Cardiac muscle cell (in vitro differentiated cells and primary cell): ENCODE data around the gene ZYX. TPM values are rescaled to one million over a fixed set of nuclear protein-coding genes. Genes with fewer than 3 reads are reported as not detected.
A peak's percentile ranks its signal among the peaks of the same experiment; 100 is the strongest.
"Not testable (repeated sequence)": the region's sequence is repeated elsewhere in the genome, so short reads cannot be mapped to it uniquely, and the experiment has no call there.

Experiments
- DNase-seq, 2 donors: peaks; one replicate each; pipeline versions ENCODE4 v3.0.0 to v3.0.0-alpha.2; 2010 to 2017; ENCODE audit warnings: low read depth in 1 of 2, low spot score in 1 of 2
- H3K27ac ChIP-seq: fragments of 200-600 bp; sonication (generic); 2 replicates; pipeline ENCODE4 v1.5.1; 2016
- H3K27me3 ChIP-seq: fragments of 200-600 bp; sonication (generic); 2 replicates; pipeline ENCODE4 v1.6.0; 2016; ENCODE audit warnings: control low read depth
- H3K36me3 ChIP-seq: fragments of 200-600 bp; sonication (generic); 2 replicates; pipeline ENCODE4 v1.5.1; 2016; ENCODE audit warnings: control low read depth
- H3K4me1 ChIP-seq: fragments of 200-600 bp; sonication (generic); 2 replicates; pipeline ENCODE4 v1.8.1; 2017; ENCODE audit warnings: low read depth, mild to moderate bottlenecking, mixed run types
- H3K4me3 ChIP-seq: fragments of 200-600 bp; sonication (generic); 2 replicates; pipeline ENCODE4 v1.5.1; 2016; ENCODE audit warnings: mild to moderate bottlenecking
- H3K9me3 ChIP-seq: fragments of 200-600 bp; sonication (generic); 2 replicates; pipeline ENCODE4 v1.5.1; 2017; ENCODE audit warnings: low read depth, mild to moderate bottlenecking, control low read depth
- polyA plus RNA-seq: library from polyadenylated mRNA; unstranded; fragments of >200 nt; fragmentation: Nextera tagmentation; extraction: Ambion mirVana; gene quantifications from 2 replicates; pipeline ENCODE4 v1.2.1, GENCODE V29; 2016
- total RNA-seq: library from RNA; depleted of rRNA; stranded (reverse); fragments of >200 nt; gene quantifications from 2 replicates; pipeline ENCODE4 v1.2.3, GENCODE V29; 2016
- TF ChIP-seq, protein P1 (sequence below): IDR thresholded peaks from 2 replicates; pipeline ENCODE4 v1.5.1; 2012; ENCODE audit warnings: low read depth, mild to moderate bottlenecking, low read length

ZYX gene
- total and polyA plus RNA-seq, 2 experiments from 2014 or later, result 57.2 to 98.4 TPM

DNA sequence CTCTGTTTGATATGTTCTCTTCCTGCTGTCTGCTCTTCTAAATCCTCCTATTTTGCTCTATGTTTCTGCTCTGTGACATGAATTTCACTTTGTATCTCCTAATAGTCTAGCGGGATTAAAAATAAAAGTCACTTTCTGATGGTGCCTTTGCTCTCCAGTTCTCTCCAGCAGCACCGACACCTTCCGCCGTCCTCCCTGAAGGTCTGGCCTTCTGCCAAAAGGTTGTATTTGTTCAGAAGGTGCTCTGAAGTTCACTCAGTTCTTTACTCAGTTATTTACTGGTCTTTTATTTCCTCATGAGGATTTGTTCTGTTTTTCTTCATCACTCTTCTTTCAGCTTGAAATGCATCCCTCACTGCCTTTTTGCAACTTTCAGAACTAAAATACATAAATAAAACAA is 38.7 kb downstream of the ZYX start:
- Histone ChIP-seq H3K4me3 (no peak overlapping the region), H3K27ac (no peak overlapping the region), H3K9me3 (no peaks in the 10 kb centered on the region), H3K27me3 (no peaks in the 10 kb centered on the region), H3K4me1 (no peaks in the 10 kb centered on the region), H3K36me3 (no peaks in the 10 kb centered on the region)
- DNase-seq, result peak in 1 of 2 donors; percentile 32
- TF ChIP-seq, protein P1, sequence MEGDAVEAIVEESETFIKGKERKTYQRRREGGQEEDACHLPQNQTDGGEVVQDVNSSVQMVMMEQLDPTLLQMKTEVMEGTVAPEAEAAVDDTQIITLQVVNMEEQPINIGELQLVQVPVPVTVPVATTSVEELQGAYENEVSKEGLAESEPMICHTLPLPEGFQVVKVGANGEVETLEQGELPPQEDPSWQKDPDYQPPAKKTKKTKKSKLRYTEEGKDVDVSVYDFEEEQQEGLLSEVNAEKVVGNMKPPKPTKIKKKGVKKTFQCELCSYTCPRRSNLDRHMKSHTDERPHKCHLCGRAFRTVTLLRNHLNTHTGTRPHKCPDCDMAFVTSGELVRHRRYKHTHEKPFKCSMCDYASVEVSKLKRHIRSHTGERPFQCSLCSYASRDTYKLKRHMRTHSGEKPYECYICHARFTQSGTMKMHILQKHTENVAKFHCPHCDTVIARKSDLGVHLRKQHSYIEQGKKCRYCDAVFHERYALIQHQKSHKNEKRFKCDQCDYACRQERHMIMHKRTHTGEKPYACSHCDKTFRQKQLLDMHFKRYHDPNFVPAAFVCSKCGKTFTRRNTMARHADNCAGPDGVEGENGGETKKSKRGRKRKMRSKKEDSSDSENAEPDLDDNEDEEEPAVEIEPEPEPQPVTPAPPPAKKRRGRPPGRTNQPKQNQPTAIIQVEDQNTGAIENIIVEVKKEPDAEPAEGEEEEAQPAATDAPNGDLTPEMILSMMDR, result no peak

DNA sequence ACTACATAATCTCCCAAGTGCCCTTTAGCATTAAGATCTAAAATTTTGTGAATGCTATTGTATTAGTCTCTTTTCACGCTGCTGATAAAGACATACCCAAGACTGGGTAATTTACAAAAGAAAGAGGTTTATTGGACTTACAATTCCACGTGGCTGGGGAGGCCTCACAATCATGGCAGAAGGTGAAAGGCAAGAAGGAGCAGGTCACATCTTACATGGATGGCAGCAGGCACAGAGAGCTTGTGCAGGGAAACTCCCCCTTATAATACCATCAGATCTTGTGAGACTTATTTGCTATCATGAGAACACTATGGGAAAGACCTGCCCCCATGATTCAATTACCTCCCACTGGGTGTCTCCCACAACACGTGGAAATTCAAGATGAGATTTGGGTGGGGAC is 39.5 kb downstream of the ZYX start:
- H3K9me3 ChIP-seq, H3K4me3 ChIP-seq, H3K27me3 ChIP-seq, H3K36me3 ChIP-seq, DNase-seq, H3K27ac ChIP-seq, H3K4me1 ChIP-seq: not testable (repeated sequence)

DNA sequence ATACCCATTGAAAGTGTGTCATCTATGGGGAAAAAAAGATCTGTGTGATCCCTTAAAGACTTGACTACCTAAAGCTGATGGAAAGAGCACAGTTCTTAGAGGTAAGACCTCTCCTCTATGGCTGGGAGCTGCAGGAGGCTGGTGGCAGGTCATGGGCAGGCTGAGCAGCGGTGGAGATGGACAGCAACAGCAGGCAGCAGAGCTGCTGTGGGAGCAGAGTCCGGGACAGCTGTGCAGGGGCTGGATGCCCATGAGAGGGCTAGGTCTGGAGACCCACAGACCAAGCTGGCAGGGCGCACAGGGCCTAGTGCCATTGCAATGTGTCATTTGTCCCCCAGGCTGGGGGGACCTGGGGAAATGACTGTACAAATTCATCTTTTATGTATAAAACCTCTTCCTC is 40.9 kb downstream of the ZYX start:
- H3K36me3 ChIP-seq, result no peaks in the 10 kb centered on the region
- DNase-seq, result no peak
- H3K9me3 ChIP-seq, result no peaks in the 10 kb centered on the region
- no peaks in the 10 kb centered on the region for H3K4me1 ChIP-seq
- TF ChIP-seq, protein P1, result no peak
- no peak overlapping the region for H3K4me3 ChIP-seq
- no peak overlapping the region for H3K27ac ChIP-seq
- no peaks in the 10 kb centered on the region for H3K27me3 ChIP-seq

DNA sequence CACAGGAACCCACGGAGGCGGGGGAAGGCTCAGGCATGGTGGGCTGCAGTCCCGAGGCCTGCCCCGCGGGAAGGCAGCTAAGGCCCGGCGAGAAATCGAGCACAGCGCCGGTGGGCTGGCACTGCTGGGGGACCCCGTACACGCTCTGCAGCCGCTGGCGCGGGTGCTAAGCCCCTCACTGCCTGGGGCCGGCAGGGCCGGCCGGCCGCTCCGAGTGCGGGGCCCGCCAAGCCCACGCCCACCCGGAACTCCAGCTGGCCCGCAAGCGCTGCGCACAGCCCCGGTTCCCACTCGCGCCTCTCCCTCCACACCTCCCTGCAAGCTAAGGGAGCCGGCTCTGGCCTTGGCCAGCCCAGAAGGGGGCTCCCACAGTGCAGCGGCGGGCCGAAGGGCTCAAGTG is 43.3 kb downstream of the ZYX start:
- H3K4me3 ChIP-seq, DNase-seq, H3K27ac ChIP-seq, H3K27me3 ChIP-seq, H3K4me1 ChIP-seq, H3K36me3 ChIP-seq, H3K9me3 ChIP-seq: not testable (repeated sequence)

DNA sequence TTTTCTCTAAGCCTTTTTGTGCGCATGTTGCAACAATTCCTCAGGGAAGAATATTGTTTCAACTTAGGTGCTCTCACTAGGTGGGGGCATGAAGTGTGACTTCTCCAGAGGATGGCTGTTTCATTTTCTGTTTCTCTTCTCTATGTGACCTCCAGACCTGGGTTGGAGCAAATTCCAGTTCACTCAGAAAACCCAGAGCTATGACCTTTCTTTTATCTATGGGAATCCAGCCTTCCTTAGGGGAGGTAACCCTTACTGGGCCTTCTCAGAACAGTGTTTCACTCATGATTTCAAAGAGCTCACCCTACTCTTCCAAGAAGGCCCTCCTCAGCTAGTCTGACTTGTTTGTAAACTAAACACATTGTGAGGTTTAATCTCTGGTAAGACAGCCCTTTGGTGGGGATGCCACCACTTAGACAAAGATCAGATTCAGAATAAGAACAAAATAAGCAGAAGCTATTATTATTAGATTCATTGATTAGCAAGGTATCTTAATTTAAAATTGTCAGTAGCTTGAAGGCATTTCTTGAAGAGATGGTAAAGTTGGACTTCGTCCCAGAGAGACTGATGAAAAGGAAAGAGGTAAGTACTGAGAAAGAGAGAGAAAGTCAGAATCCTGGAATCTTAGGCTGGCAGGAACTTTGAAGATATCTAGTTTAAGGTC is 45.5 kb downstream of the ZYX start:
- Histone ChIP-seq H3K4me1 (no peaks in the 10 kb centered on the region), H3K27ac (no peak overlapping the region), H3K4me3 (no peak overlapping the region), H3K9me3 (no peaks in the 10 kb centered on the region), H3K36me3 (no peaks in the 10 kb centered on the region), H3K27me3 (no peaks in the 10 kb centered on the region)
- TF ChIP-seq, protein P1, result no peak
- no peak for DNase-seq

DNA sequence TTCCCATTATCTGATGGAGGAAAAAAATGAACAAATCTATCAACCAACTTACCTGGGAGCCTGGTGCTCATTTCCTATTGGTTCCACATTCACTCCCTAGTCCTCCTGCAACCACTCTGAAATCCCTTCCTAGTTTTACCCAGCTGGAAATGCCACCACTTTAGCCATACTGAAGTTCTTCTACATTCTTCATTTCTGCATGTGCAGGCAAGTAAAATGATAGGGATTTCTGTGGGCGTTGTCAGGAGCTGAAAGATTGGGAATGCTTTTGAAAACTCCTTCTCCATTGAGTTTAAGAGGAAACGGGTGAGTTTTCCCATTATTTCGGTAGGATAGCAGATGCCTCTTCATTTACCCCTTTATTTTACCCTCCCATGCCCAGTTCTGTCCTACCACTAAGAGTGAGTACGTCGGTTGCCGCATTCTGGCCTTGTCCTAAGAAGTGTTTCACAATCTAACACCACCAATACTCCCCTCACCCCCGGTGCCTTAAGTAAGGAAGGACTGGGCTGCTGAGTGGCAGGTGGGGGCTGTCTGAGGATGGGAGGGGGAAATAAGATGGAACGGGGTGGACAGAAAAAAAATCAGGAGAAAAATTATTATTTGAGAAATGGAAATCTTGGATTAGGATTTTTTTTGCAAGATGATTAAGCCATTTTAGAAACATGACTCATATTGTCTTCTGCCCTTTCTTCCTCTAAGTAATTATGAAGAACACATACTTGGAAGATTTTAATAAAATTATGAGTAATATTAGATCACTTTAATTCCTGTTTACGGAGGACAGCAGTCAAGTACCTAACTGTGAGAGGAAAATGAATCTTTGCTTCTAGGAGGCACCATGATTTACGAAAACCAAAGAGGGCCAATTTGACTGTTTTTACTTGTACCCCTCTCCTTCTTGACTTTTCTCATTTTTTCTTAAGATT is 48.9 kb downstream of the ZYX start:
- TF ChIP-seq, protein P1, result no peak
- H3K4me1 ChIP-seq, result no peaks in the 10 kb centered on the region
- no peaks in the 10 kb centered on the region for H3K36me3 ChIP-seq
- no peaks in the 10 kb centered on the region for H3K9me3 ChIP-seq
- H3K27me3 ChIP-seq, result no peaks in the 10 kb centered on the region
- peak in 1 of 2 donors; percentile 17 for DNase-seq
- no peak overlapping the region for H3K4me3 ChIP-seq
- no peak overlapping the region for H3K27ac ChIP-seq
